NCI-H345 (cell line): Measurements from ENCODE around the gene S100A2.

Experiments used
- DNase-seq: peaks from one replicate; lab custom pipeline; 2025; lab: John Stamatoyannopoulos, UW

Gene S100A2

GRCh38 chr1:153565529-153566374 lies at the start of gene S100A2:
TSS of gene S100A2 (minus strand) at chr1:153565844. CDS start at chr1:153563877, 1,967 bp downstream.
- DNase-seq: peak; percentile 97

- DNase-seq: no peak
Measured at GRCh38 chr1:153615406-153615805, 49.8 kb upstream of the S100A2 start.

GRCh38 chr1:153614906-153615305 lies 49.3 kb upstream of the S100A2 start:
- no peak for DNase-seq

- DNase-seq: no peak
Measured at GRCh38 chr1:153614189-153614900, 48.7 kb upstream of the S100A2 start.

- DNase-seq: no peak
Measured at GRCh38 chr1:153613406-153613805, 47.8 kb upstream of the S100A2 start.

- no peak for DNase-seq
Measured at GRCh38 chr1:153612755-153613331, 47.2 kb upstream of the S100A2 start, which contains the start of gene S100A16. TSS of gene S100A16 (minus strand) at chr1:153613137. CDS start at chr1:153608151, 4,986 bp downstream.

GRCh38 chr1:153612111-153612754 lies 46.6 kb upstream of the S100A2 start:
- no peak for DNase-seq

- DNase-seq: no peak
Measured at GRCh38 chr1:153611356-153611755, 45.7 kb upstream of the S100A2 start.

- DNase-seq: no peak
Measured at GRCh38 chr1:153610811-153611301, 45.2 kb upstream of the S100A2 start.

- DNase-seq: no peak
Measured at GRCh38 chr1:153610334-153610733, 44.7 kb upstream of the S100A2 start.

- no peak for DNase-seq
Measured at GRCh38 chr1:153609585-153609907, 43.9 kb upstream of the S100A2 start.

GRCh38 chr1:153608742-153609584 lies 43.3 kb upstream of the S100A2 start:
- DNase-seq: no peak

GRCh38 chr1:153608089-153608682 lies 42.5 kb upstream of the S100A2 start:
- DNase-seq: no peak

GRCh38 chr1:153607381-153607780 lies 41.7 kb upstream of the S100A2 start:
- DNase-seq: no peak

GRCh38 chr1:153606194-153606593 lies 40.5 kb upstream of the S100A2 start:
- DNase-seq: no peak

- DNase-seq: no peak
Measured at GRCh38 chr1:153602749-153603148, 37.1 kb upstream of the S100A2 start.

GRCh38 chr1:153599847-153600246 lies 34.2 kb upstream of the S100A2 start:
- DNase-seq: no peak

- peak; percentile 18 for DNase-seq
Measured at GRCh38 chr1:153598309-153599172, 32.9 kb upstream of the S100A2 start.

GRCh38 chr1:153597206-153597605 lies 31.6 kb upstream of the S100A2 start:
- no peak for DNase-seq

- no peak for DNase-seq
Measured at GRCh38 chr1:153592748-153593147, 27.1 kb upstream of the S100A2 start.
